ENCODE data around the gene PLEKHO2.

Gene PLEKHO2

DNA sequence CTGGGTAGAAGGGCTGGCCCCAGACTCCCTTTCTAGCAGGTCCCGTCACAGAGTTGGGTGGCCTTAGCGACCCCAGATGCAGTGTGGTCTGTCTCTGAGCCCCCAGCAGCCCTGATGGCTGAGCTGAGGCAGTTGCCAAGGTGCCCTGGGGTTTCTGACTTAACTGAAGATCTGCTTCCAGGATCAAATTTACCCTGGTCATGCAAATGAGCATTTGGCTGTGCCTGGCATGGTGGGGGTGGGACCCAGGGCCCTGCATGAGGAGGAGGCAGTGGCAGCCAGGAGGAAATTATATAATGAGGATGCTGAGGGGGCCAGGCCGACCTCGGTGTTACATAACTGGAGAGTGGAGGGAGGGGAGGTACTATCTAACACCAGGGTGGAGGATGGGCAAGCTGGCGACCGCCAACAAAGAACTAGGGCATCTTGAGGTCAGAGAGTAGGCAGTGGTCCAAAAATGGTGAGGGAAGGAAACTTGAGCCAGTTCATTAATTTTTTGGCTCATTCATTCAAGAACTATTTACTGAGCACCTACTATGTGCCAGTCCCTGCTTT, 16.4 kb downstream of the PLEKHO2 start:
- FAIRE-seq, result no peak

DNA sequence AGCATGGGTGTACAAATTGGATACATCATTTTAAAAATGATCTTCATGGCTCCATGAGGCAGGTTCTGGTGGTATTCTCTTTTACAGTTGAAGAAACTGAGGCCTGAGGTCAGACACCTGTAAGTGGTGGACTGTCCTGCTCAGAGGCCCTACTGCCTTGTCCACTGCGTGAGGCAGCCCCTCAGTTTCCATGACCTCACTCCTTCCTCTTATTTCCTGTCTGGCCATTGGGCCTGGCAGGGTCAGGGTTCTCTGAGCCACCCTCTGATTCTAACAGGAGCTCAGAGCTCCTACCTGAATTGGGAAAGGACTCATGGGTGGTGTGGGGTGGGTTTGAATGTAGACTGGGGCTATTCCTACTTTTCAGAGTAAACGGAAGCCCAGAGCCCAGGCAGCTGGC, 17.5 kb downstream of the PLEKHO2 start:
- no peak for FAIRE-seq

GRCh38 chr15:64861331-64861730, 19.6 kb downstream of the PLEKHO2 start:
- FAIRE-seq, result no peak

DNA sequence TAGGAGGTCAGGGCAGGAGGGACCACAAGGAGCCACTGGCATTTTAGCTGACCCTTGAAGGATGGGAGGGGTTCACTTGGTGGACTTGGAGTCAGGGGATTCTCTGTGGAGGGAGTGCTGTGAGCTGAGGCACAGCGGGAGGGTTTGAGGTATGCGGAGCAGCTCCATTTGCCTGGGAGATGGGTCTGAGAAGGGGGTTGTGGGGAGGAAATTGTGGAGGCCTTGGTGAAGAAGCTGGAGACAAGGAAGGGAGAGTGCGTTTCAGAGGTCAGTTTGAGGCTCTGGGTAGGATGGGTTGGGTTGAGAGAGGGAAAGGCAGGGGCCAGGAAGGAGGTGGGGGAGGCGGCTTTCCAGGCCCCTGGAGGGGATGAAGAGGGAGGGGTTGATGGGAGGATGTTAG, 20.2 kb downstream of the PLEKHO2 start:
- no peak for FAIRE-seq

GRCh38 chr15:64862408-64862807, 20.7 kb downstream of the PLEKHO2 start:
- no peak for FAIRE-seq

DNA sequence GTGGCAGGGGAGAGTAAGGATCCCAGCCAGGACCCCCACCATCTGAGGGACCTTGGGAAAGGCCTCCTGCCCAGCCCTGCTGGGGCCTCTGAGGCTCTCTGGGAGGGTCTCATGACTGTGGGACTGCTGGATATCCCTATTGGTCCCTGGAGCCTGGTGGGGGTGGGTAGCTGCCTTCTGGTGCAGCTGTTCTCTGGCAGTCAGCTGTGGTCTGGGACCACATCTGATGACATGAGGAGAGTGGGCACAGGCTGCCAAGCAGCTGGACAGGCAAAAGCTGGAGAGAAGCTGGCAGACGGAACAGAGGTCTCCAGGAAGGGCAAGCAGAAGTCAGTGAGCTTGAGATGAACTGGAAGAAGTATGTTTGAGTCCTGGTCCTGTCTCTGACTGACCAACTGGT, 22.4 kb downstream of the PLEKHO2 start:
- no peak for FAIRE-seq

- FAIRE-seq, result no peak
Observed at GRCh38 chr15:64865126-64865997, 23.6 kb downstream of the PLEKHO2 start.

GRCh38 chr15:64865998-64866520, 24.3 kb downstream of the PLEKHO2 start:
- no peak for FAIRE-seq

DNA sequence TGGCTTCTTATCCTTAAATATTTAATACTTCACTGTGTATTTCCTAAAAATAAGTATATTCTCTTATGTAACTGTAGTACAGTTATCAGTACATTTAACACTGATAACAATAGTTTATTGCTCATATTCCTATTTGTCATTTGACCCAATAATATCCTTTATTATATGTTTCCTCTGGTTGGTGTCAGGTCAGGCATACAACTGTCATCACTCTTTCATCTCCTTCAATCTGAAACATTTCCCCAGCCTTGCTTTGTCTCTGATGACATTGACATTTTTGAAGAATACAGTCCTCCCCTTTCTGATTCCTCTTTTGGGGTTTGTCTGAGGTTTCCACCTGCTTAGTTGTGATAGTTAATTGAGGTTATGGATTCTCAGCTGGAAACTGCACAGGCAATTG, 27.8 kb downstream of the PLEKHO2 start:
- no peak for FAIRE-seq

GRCh38 chr15:64870353-64870752, 28.6 kb downstream of the PLEKHO2 start:
- FAIRE-seq, result no peak

DNA sequence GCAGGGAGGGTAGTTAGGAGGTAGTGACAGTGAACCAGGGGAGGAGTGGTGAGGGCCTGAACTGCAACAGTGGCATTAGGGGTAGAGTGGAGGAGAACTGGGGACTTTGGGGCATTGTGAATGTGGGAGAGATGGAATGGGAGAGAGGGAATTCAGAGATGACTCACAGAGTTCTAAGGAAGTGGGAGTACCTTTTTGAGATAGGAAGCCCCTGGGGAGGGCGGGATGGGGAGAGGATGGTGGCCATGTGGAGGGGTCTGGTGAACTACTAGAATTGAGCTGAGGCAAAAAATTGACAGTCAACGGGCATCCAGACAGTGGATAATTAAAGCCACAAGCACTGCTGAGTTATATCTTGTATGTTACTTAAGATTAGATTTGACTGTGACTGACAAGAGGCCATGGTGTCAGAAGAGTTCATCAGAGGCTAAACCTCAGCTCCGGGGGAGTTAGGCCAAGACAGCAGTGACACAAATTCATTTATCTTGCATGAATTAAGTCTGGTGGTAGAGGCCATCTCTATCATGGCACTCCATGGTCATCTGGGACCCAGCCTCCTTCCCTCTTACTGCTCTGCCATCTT, 34.0 kb downstream of the PLEKHO2 start:
- no peak for FAIRE-seq

DNA sequence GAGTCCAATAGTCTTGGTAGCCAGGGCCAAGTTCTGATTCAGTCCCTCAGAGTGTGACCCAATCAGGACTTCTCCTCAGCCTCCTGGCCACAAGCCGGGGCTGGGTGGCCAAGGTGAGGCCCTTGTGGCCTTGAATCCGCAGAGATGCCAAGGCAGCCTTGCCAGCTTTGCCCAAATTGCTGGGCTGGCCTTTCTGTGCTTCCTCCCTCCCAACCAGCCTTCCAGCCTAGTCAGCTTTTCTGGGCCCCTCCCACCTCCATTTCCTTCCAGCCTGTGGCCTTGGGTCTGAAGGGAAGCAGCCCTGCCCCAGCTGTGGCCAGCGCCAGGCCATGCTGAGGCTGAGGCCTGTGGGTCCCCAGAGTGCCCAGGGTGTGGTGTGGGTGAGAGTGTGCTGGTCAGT, 35.7 kb downstream of the PLEKHO2 start:
- no peak for FAIRE-seq

- FAIRE-seq, result no peak
Observed at GRCh38 chr15:64878705-64879104, 37.0 kb downstream of the PLEKHO2 start.

DNA sequence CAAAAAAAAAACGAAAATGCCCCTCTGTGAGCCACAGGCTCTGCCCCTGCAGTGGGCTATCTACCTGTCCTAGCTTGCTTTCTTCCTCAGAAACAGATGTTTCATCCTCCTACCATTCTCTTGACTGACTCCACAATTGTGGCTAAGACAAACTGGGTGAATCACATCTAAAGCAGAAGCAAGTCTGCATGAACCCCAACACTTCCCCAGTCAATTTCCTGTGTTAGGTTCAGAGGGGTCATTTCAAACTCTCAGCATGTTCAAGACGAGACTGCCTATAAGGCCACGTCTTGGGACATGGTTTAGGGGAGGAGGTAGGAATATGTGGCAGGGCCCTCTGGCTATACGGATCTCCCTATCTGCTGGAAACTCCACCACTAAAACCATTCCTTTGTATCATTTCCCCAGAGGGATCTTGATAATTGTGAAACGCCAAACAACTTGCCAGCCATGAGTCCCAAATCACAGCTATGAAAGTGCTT, 41.4 kb downstream of the PLEKHO2 start:
- no peak for FAIRE-seq

DNA sequence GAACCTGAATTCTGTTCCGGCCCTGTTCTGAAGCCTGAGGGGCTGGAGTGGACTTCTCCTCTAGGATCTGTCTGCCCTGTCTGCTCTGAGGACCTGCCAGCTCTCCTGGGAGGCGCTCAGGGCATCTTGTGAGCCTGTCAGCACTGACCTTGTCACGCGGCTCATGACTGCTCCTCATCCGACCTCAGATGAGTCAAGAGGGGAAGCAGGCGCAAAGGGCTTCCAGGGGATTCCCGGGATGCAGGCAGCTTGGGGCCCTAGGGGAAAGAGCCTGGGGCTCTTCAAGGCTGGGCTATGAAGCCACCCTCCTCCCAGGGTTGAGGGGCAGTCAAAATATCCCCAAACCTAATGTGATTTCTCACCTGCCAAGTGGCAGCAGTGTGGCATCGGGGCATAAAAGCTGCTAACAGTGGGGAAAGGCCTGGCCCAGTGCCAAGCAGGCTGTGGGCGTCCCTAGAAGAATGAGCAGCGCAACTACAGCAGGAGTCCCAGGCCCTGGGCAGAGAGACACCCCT, 42.3 kb downstream of the PLEKHO2 start:
- no peak for FAIRE-seq

GRCh38 chr15:64884679-64885078, 43.0 kb downstream of the PLEKHO2 start:
- no peak for FAIRE-seq

DNA sequence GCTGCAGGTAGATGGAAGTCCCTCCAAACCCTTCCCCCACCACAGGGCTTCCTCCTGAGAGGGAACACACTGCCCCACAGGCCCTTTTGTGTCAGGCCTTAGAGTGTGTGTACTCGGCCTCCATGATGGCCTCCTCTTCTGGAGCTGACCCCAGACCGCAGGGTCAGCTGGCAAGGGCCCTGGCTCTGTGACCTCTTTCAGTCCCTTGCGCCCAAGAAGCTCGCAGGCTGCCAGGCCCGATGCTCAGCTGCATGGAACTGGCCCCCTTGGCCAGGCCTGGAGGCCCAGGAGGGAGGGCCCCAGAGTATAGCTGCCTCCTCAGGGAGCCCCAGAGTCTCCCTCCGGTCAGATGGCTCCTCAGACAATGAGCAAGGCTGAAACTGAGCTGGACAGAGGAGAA, 46.6 kb downstream of the PLEKHO2 start:
- no peak for FAIRE-seq

DNA sequence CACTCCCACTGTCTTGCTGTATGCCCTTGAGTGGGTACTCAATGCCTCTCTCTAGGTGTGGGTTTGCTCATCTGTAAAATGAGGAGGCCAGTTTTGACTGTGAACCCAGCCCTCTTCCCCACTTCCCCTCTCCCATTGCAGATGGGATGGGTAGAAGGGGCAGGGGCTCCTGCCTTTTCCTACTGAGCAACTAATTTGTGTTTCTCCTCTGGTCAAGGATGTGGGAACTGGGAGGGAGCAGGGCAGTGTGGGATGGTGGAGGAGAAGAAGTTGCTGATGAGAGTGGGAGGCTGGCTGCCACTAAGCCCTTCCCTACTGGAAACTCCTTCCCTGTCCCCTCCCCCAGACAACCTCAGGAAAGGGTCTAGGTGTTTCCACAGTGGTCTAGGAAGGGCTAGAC, 49.8 kb downstream of the PLEKHO2 start:
- FAIRE-seq, result no peak

DNA sequence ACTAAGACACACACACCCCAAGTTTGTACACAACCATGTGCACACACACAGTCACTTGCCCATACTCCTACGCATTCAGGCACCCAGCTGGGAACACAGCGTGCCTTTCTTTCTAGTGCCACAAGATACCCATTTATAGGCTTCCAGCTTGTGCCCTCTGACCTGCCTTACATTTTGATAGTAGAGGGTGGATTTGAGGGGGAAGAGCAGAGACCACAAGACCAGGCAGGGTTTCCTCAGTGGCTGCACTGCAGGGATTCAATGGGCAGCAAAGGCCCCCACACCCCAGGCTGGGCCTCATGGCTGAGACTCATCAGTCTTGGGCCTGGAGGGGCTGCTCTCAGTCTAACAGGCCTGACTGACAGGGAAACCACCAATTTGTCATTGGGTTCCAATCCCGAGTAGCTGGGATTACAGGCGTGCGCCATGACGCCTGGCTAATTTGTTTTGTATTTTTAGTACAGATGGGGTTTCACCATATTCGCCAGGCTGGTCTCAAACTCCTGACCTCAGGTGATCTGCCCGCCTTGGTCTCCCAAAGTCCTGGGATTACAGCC, 51.2 kb downstream of the PLEKHO2 start:
- no peak for FAIRE-seq

GRCh38 chr15:64893481-64894394, 52.0 kb downstream of the PLEKHO2 start:
- FAIRE-seq, result no peak

DNA sequence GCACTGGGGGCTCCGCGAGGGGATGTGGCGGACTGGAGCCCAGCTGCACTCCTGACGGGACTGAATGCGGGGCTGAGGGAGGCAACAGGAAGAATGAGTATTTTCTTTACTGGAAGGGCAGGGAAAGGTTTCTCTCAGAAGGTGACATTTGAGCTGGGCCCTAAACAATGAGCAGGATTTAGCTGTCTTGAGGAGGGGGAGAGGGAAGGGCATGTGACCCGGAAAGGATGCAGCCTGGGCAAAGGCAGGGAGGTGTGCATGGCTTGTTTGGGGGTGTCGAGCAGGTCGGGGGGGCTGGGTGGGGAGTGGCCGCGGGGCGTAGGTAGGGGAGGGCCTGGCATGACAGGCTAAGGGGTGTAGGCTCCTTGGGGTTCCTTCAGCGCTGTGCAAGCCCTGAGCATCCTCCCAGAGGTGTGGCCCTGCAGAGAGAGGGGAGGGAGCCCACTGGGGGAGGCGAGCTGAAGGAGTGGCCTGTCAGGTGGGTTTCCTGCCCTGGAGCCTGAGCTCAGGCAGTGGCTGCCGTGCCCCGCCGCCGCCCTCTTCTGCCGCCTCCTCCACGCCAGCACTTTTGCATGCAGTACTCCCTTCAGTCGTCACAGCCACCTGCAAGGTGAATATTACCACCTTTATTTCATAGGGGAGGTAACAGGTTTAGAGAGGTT, 52.8 kb downstream of the PLEKHO2 start:
- FAIRE-seq, result no peak
